Lower leg skin (tissue), 4 donors: Measurements from ENCODE around the gene NEDD4L. TPM values are rescaled to one million over a fixed set of nuclear protein-coding genes. Genes with fewer than 3 reads are reported as not detected.

Experiments used
- DNase-seq, 2 donors: peaks; one replicate each; pipeline ENCODE4 v3.0.0-alpha.2; 2019; ENCODE audit warnings: low spot score in 2 of 2
- H3K4me3 ChIP-seq: fragments of 200-600 bp; sonication (generic); 2 replicates; pipeline ENCODE4 v1.5.1; 2017; ENCODE audit warnings: mild to moderate bottlenecking, low read depth; ENCODE audit not compliant: poor library complexity, severe bottlenecking
- POLR2A ChIP-seq, 2 donors: fragments of 450-650 bp; IDR thresholded peaks; one replicate each; pipeline ENCODE4 v1.6.1; 2016 to 2017; ENCODE audit warnings: antibody characterized with exemption in 2 of 2, mild to moderate bottlenecking in 1 of 2, moderate library complexity in 1 of 2
- WGBS, 2 donors: methylation state at CpG; one replicate each; pipeline ENCODE4 v1.1.5; 2018; 5-methylcytosine and 5-hydroxymethylcytosine counted together
- intact Hi-C: fragments of 100-400 bp; cut with DNase I; formaldehyde crosslinking; loops from one replicate; pipeline ENCODE4 v1.15.0; 2023; ENCODE audit warnings: low total_unique reads
- total RNA-seq, 4 donors: library from RNA; depleted of rRNA; stranded (reverse); fragments of >200 nt; gene quantifications; one replicate each; pipeline ENCODE4 v1.1.0, GENCODE V29; 2016
- TF ChIP-seq, protein P1 (sequence below), 3 donors: fragments of 450-650 bp; IDR thresholded peaks; one replicate each; pipeline ENCODE4 v1.5.1; 2016; ENCODE audit warnings: antibody characterized with exemption in 3 of 3, mild to moderate bottlenecking in 3 of 3, moderate library complexity in 2 of 3

The NEDD4L gene
- total RNA-seq, 4 donors from 2014 or later: 22.9 to 127 (median 35.0) TPM

DNA sequence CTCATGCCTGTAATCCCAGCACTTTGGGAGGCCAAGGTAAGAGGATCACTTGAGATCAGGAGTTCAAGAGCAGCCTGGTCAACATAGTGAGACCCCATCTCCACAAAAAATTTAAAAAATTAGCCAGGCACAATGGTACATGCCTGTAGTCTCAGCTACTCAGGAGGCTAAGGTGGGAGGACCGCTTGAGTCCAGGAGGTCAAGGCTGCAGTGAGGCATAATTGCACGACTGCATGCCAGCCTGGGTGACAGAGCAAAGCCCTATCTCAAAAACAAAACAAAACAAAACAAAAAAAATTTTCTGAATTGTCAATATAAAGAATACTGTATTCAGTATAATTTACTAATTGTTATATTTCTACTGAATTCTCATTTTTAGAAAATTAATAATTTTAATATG is 20.9 kb upstream of the NEDD4L start:
- WGBS, 2 donors: 93 to 96% methylated on average over 2 of the region's 2 CpGs
- no peak for DNase-seq
- intact Hi-C loops: no loop called here
- TF ChIP-seq, protein P1, sequence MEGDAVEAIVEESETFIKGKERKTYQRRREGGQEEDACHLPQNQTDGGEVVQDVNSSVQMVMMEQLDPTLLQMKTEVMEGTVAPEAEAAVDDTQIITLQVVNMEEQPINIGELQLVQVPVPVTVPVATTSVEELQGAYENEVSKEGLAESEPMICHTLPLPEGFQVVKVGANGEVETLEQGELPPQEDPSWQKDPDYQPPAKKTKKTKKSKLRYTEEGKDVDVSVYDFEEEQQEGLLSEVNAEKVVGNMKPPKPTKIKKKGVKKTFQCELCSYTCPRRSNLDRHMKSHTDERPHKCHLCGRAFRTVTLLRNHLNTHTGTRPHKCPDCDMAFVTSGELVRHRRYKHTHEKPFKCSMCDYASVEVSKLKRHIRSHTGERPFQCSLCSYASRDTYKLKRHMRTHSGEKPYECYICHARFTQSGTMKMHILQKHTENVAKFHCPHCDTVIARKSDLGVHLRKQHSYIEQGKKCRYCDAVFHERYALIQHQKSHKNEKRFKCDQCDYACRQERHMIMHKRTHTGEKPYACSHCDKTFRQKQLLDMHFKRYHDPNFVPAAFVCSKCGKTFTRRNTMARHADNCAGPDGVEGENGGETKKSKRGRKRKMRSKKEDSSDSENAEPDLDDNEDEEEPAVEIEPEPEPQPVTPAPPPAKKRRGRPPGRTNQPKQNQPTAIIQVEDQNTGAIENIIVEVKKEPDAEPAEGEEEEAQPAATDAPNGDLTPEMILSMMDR (IDR thresholded peaks at IDR 0.05): no peak
- no peak for TF ChIP-seq POLR2A (IDR thresholded peaks at IDR 0.05)
- no peak overlapping the region for H3K4me3 ChIP-seq

DNA sequence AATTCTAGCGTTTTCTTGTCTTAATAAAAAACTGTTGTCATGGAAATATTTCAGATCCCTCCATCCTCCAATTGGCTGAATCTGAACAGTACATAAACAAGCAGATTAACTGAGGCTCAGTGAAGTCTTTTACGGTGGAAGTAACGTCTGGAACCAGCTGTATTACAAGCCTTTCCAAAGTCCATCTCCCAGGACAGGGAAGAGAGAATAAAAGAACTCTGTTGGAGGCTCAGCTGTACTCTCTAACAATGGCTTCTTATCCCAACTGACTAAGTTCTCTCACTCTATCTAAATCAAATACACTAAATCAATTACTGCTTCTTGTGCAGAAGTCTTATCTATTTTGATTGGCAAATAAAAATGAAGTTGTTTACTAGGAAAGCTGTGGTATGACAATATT is 19.9 kb upstream of the NEDD4L start:
- intact Hi-C loops: no loop called here
- no peak for TF ChIP-seq POLR2A (IDR thresholded peaks at IDR 0.05)
- TF ChIP-seq, protein P1 (IDR thresholded peaks at IDR 0.05): no peak
- DNase-seq: no peak
- H3K4me3 ChIP-seq: no peak overlapping the region
- 50 to 56% methylated on average over 3 of the region's 3 CpGs for WGBS, 2 donors

DNA sequence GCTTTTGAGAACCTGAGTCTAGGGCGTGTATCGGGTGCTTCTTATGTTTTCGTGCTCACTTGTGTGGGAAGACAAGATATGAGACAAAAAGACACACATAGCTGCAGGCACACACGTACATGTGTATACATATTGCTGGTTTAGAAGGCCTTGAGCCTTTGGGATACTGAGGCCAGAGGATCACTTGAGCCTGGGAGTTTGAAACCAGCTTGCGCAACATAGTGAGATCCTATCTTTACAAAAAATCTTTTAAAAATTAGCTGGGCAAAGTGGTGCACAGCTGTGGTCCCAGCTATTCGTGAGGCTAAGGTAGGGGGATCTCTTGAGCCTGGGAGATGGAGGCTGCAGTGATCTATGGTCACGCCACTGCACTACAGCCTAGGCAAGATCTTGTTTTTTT is 18.8 kb upstream of the NEDD4L start:
- 95 to 97% methylated on average over 7 of the region's 7 CpGs for WGBS, 2 donors
- intact Hi-C loops: no loop called here
- TF ChIP-seq, protein P1 (IDR thresholded peaks at IDR 0.05): no peak
- no peak for TF ChIP-seq POLR2A (IDR thresholded peaks at IDR 0.05)
- H3K4me3 ChIP-seq: no peak overlapping the region
- DNase-seq: no peak

DNA sequence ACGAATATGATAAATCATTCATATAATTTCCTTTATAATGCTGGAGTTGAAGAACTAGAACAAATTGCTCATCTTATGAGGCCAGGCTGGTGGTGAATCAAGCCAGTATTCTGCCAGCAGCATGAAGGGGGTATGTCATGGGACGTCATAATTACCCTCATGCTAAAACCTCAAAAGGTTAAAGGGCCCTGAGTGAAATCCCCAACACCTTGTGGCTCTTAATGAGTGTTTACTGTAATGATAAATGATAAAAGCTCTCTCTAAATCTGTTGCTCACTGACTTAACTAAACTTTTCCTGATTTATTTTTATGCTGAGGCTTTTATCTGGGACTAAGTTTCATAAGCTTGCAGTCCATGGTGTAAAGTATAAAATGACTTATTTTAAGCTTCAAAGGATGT is 18.3 kb upstream of the NEDD4L start:
- no peak overlapping the region for H3K4me3 ChIP-seq
- WGBS, 2 donors: 84 to 85% methylated on average over 2 of the region's 2 CpGs
- no peak for DNase-seq
- intact Hi-C loops: no loop called here
- TF ChIP-seq, protein P1 (IDR thresholded peaks at IDR 0.05): no peak
- no peak for TF ChIP-seq POLR2A (IDR thresholded peaks at IDR 0.05)

DNA sequence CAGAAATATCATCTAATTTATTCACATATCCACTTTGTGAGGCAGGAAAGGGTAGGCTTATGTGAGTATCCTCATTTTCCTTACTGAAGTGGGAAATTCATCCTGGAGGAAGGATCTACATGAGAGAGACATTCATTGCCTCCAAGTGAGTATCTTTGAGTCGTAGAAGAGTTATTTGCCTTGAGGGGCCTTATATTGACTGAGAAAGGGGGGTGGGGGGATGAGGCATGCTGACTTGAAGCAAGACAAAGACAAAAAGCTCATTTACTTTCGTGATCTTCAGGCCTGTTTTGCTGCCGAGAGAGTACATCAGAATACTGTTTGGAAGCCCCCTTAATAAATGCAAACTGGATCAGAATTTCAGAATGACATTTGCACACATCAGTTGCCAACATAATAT is 17.6 kb upstream of the NEDD4L start:
- DNase-seq: no peak
- 78 to 80% methylated on average over 3 of the region's 3 CpGs for WGBS, 2 donors
- intact Hi-C loops: no loop called here
- no peak overlapping the region for H3K4me3 ChIP-seq
- TF ChIP-seq POLR2A (IDR thresholded peaks at IDR 0.05): no peak
- TF ChIP-seq, protein P1 (IDR thresholded peaks at IDR 0.05): no peak

DNA sequence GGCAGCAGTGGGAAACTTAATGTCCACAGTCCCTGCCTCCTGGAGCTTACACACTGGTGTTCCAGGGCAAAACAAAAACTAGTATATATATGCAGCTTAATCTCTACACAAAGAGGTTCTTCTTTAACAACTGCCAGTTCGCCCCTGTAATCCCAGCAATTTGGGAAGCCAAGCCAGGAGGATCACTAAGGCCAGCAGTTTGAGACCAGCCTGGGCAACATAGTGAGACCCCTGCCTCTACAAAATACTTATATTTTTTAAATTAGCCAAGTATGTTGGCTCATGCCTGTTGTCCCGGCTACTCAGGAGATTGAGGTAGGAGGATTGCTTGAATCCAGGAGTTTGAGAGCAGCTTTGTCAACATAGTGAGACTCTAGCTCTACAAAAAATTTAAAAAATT is 17.2 kb upstream of the NEDD4L start:
- WGBS, 2 donors: 43 to 44% methylated on average over 2 of the region's 2 CpGs
- no peak for DNase-seq
- intact Hi-C loops: no loop called here

More for the DNA sequence above, 17.2 kb upstream of the NEDD4L start:
- no peak overlapping the region for H3K4me3 ChIP-seq
- TF ChIP-seq, protein P1 (IDR thresholded peaks at IDR 0.05): no peak
- TF ChIP-seq POLR2A (IDR thresholded peaks at IDR 0.05): no peak
